ENCODE measurements around the gene ABTB1.
"Not testable (repeated sequence)": the region's sequence is repeated elsewhere in the genome, so short reads cannot be mapped to it uniquely, and the experiment has no call there.

ABTB1 gene

GRCh38 chr3:127688416-127689265 lies 15.9 kb downstream of the ABTB1 start:
- no peak for DNase-seq

GRCh38 chr3:127689266-127689860 lies 16.6 kb downstream of the ABTB1 start:
- no peak for DNase-seq

DNA sequence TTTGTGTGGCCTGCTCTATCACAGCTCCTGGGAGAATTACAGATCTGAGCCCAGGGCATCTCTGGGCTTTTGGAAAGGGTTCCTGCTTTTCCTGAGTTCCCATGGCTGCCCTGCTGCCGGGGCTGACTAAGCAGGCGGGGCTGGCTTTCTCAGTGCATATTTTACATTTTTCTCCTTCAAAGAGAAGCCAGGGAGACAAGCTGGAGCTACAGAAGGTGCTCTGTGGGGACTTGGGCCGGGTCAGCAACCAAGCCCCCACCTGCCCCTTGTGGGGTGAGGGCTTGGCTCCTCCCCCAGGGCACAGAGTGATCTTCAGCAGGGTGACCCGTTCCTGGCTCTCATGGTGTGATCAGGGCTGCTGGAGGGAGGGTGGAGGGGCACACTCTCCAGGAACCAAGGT lies 17.4 kb downstream of the ABTB1 start:
- no peak for DNase-seq

GRCh38 chr3:127690823-127691452 lies 18.2 kb downstream of the ABTB1 start:
- peak; percentile 35 for DNase-seq

- DNase-seq, result no peak
These were observed 18.7 kb downstream of the ABTB1 start for GRCh38 chr3:127691489-127691888.

DNA sequence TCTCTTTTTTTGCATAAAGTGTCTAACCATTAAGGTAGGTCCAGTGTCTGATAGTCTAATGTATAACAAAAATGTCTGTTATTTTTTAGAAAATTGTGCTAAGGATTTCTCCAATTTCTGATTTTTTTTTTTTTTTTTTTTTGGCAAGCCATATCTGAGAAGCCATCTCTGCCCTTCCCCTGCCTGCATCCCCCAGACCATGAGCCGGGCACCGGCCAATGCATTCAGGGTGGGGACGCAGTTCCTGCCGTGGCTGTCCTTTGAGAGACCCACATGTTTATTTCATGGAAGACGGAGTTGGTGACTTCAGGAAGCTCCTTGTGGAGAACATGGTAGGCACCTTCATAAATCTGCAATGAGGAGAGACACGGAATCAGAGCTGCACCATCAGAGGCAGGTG lies 19.2 kb downstream of the ABTB1 start:
- no peak for DNase-seq

DNA sequence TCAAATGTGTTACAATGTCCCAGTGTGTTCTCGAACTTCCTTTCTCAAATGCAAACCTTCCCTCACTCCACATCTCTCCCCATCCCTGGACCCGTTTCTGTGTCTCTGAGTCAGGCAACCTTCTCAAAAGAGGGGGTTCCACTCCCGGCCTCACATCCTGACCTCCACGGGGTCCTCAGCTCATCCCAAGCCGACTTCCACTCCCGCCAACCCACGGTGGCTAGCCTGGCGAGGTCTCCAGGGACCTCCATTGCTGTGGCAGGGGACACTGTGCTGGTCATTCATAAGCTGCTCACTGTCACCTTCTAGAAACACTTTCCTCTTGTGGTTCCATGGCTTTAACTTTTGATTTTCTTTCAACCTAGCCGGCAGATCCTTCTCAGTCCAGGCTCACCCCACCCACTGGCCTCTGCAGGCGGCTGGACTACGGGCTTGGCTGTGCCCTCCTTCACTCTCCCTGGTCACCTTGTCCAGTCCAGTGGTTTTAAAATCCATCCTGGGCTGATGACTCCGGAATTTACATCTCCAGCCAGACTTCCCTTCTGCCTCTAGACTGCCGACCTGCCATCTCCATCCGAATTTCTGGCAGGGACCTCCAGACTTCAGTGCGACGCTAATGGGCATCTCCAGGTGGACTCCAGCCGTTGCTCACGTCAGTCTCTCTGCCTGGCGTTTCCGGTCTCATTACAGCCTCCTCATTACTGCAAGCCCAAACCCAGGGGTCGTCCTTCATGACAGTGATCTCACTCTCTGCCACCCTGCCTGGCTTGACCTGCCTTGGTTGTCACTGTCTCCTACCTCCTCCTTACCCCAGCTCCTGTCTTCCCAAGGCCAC lies 20.0 kb downstream of the ABTB1 start:
- DNase-seq, result no peak

GRCh38 chr3:127693336-127693843 lies 20.6 kb downstream of the ABTB1 start:
- DNase-seq, result no peak

GRCh38 chr3:127694467-127695215 lies 21.9 kb downstream of the ABTB1 start:
- peak; percentile 87 for DNase-seq

- peak; percentile 78 for DNase-seq
These were observed 24.9 kb downstream of the ABTB1 start for GRCh38 chr3:127697551-127698240.

DNA sequence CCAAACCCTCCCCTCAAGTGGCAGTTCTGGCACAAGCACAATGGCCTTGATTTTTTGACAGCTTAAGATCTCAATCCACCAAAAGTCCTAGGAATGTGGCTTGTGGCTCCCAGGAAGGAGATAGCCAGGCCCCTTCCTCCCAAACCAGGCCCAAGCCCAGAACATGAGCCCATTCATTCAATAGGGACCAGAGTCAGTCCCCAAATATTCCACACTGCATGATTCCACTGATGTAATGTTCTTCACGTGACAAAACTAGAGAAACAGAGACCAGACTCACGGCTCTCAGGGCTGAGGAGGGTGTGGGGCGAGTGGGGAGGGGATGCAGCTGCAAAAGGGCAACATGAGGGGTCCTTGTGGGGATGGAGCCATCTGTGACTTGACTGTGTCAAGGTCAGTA lies 25.5 kb downstream of the ABTB1 start:
- no peak for DNase-seq

GRCh38 chr3:127698691-127699415 lies 26.1 kb downstream of the ABTB1 start:
- DNase-seq, result no peak

- no peak for DNase-seq
These were observed 26.9 kb downstream of the ABTB1 start for GRCh38 chr3:127699416-127700300.

GRCh38 chr3:127700406-127700805 lies 27.7 kb downstream of the ABTB1 start:
- DNase-seq, result no peak

- no peak for DNase-seq
These were observed 28.6 kb downstream of the ABTB1 start for GRCh38 chr3:127701280-127701911.

GRCh38 chr3:127702151-127702578 lies 29.4 kb downstream of the ABTB1 start:
- no peak for DNase-seq

GRCh38 chr3:127704840-127705239 lies 32.1 kb downstream of the ABTB1 start:
- not testable (repeated sequence) for DNase-seq

GRCh38 chr3:127706312-127706711 lies 33.6 kb downstream of the ABTB1 start:
- no peak for DNase-seq

- no peak for DNase-seq
These were observed 34.1 kb downstream of the ABTB1 start for GRCh38 chr3:127706785-127707351.
